Measurements from ENCODE around the gene FBXO46.
A peak's percentile ranks its signal among the peaks of the same experiment; 100 is the strongest.
"Not testable (repeated sequence)": the region's sequence is repeated elsewhere in the genome, so short reads cannot be mapped to it uniquely, and the experiment has no call there.

The FBXO46 gene

DNA sequence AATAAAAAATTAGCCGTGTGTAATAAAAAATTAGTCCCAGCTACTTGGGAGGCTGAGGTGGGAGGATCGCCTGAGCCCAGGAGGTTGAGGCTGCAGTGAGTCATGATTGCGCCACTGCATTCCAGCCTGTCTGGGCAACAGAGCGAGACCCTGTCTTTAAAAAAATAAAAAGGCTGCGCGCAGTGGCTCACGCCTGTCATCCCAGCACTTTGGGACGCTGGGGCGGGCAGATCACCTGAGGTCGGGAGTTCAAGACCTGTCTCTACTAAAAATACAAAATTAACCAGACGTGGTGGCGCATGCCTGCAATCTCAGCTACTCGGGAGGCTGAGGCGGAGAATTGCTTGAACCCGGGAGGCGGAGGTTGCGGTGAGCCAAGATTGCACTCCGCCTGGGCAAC is 2.0 kb downstream of the FBXO46 start:
- DNase-seq (ENCODE audit: low read depth in 2 of 2): not testable (repeated sequence)

DNA sequence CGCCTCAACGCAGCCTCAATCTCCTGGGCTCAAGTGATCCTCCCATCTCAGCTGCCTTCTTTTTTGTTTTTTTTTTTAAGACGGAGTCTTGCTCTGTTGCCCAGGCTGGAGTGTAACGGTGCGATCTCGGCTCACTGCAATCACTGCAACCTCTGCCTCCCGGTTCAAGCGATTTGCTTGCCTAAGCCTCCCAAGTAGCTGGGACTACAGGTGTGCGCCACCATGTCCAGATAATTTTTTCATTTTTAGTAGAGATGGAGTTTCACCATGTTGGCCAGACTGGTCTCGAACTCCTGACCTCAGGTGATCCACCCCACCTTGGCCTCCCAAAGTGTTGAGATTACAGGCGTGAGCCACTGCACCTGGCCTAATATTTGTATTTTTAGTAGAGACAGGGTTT is 10.6 kb downstream of the FBXO46 start:
- DNase-seq (ENCODE audit: low read depth in 2 of 2): not testable (repeated sequence)

DNA sequence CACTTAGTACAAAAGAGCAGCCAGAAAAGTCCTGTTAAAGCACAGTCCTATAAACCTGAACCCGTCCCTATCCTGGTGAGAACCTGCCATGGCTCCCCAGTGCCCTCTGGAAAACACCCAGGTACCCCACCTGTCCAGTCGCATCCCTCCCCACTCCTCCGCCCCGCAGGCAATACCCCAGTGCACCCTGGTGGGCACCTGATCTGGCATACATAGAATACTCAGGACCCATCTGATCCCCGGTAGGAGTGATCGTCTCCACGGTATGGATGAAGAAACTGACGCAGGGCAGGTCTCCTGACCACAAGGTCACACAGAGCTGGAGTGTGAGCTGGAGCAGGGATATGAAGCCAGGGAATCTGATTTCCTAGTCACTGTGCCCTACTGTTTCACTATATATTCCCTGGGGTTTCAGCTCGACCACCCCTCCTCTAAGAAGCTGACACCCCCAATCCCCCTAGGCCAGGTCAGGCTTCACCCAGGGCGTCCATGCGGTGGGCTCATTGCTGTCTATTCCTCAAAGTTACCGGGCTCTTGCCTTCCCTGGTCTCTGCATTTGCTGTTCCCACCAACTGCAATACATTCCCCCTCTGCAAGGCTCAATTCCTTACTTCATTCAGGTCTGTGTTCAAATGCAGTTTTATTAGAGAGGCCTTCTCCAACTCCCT is 12.6 kb downstream of the FBXO46 start:
- no peak for DNase-seq (ENCODE audit: low read depth in 2 of 2)

DNA sequence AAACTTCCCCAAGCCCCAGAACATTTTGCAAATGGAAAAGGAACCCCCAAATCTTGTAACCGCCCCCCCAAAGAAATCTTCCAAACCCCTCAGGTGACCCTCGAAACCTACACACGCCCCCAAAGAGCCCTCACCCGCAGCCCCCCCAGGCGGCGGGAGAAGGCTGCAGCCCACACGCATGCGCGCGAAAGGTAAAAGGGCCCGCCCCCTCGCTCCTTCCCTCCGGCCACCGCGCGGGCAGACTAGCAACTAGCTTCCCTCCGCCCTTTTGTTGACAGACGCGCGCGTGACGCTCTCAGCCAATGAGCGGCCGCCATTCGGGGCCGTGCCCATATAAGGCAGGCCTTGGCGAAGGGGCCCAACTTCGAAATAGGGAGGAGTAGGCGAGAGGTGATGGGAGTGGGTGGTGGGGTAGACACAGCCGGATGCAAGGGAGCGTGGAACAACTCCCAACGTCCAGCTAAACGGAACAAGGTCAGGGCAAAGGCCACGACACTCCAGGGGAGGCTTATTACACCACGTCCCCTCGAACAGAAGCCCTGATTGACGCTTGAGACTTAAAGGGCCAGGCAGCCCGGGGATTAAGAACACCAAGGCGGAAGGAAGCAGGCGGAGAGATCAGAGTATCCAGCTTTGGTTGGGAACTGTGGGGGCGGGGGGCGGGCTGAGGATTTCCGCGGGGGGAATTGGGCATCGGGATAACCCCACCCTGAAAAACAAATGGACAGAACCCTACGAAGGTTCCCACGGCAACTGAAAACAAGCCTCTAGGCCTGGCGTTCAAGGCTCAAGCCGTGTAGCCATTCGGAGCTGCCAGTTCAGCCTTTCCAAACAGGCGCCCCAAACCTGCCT is 13.3 kb downstream of the FBXO46 start:
- peak; percentile 96 to 97 for DNase-seq (ENCODE audit: low read depth in 2 of 2)

DNA sequence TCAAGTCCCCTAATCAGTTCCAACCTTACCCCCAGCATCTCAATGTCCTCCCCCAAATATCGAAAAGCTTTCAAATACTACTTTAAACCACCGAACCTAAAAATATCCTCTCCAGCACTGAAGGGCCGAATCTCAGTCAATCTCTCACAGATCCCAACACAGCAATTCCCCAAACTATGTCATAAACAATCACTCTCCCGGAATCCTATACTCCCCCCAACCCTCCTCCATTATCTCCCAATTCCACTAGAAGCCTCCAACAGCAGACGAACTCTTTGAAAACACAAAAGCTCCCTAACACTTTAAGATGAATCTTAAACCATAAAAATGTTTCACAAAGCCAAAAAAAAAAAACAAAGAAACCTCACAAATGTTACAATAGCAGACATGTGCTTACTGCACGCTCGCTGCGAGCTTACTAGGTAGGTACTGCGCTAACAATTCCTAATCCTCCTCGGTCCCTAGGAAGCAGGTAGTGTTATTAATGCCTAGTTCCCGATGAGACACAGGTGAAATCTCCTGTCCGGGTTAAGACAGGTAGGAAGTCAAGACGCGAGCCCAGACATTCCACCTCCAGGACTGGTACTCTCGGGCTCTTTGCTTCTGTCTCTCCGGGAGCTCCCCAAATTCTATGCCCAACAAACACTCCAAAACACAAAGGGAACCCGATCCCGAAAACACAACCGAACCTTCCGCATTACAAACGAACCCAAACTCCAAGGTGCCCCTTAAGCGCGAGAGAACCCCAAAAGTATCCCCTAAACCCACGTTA is 14.2 kb downstream of the FBXO46 start:
- no peak for DNase-seq (ENCODE audit: low read depth in 2 of 2)

DNA sequence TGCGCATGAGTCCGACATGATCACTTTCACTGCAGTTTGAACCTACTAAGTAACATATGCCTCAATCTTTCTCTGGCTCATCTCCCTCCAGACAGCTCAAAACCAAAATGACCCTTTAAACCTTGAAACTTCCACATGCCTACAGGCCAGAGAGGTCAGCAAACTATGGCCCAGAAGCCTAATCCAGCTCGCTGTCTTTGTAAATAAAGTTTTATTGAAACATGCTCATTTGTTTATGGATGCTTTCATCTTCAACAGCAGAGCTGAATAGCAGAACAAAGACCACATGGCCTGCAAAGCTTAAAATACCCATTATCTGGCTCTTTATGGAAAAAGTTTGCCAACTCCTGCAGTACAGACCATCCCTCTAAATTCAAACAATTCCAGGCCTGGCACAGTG is 15.6 kb downstream of the FBXO46 start:
- DNase-seq (ENCODE audit: low read depth in 2 of 2): no peak

DNA sequence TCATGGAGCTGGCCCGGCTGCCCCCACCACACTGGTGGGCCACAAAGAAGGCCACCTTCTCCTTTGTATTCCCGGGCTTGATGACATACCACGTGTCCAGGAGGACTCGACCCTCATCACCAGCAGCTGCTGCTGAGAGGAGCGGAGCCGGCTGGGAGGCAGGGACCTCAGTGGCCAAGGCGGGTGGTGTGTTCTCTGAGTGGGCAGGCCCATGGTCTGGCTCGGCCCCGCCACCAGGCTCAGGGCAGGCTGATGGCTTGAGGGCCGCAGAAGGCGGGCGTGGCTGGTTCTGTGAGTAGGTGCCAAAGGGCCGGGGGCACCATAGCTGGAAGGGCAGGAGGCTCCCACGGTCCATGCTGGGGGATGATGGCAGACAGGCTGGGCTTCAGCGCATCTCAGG is 17.6 kb downstream of the FBXO46 start:
- no peak for DNase-seq (ENCODE audit: low read depth in 2 of 2)

DNA sequence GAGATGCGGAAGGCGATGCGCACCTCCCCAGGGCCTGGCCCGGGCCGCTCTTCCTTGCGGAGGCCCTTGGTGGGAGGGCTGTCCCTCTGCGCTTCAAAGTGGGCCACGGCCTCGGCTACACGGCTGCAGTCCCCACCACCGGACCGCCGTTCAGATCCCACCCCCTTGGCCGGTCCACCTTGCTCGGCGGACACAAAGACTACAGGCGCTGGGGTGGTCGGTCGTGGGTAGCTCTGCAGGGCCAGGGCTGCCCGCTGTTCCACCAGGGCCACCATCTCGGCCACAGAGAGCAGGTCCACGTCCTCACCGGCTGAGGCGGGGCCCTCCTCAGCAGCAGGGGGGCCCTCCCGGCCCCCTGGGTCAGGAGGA is 18.0 kb downstream of the FBXO46 start:
- DNase-seq (ENCODE audit: low read depth in 2 of 2): no peak

DNA sequence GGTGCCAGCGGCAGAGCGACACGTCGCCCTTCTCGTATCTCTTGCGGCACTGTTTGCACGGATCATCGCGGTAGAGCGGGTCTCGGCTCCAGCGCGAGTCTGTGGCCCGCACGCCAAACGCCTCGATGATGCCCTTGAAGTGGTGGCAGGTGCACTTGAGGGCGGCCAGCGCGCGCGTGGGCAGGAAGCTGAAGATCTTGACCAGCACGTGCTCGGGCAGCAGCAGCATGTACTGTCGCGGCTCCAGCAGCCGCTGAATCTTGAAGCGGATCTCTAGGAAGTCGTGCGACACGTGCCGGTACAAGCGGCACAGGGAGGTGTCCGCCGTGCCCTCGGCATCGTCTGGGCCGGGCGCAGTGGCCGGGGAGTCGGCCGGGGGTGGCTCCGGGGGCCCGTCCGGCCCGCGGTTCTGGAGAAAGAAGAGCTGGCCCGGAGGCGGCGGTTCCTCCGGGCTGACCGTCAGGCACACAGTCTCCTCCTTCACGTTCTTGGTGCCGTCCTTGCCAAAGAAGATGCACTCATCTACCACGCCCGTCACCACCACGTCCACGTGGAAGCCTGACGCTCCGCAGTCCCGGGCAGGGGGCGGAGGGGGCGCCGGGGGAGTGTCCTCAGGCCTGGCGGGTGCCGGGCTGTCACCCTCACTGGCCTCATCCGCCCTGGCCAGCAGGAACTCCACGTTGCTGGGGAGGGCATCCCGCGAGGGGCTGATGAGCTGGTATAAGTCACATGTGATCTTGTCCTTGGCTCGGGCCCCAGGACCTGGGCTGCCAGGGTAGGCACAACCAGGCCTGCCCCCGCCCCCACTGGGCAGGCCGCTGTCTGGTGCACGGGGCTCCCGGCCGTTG is 18.6 kb downstream of the FBXO46 start:
- no peak for DNase-seq (ENCODE audit: low read depth in 2 of 2)

DNA sequence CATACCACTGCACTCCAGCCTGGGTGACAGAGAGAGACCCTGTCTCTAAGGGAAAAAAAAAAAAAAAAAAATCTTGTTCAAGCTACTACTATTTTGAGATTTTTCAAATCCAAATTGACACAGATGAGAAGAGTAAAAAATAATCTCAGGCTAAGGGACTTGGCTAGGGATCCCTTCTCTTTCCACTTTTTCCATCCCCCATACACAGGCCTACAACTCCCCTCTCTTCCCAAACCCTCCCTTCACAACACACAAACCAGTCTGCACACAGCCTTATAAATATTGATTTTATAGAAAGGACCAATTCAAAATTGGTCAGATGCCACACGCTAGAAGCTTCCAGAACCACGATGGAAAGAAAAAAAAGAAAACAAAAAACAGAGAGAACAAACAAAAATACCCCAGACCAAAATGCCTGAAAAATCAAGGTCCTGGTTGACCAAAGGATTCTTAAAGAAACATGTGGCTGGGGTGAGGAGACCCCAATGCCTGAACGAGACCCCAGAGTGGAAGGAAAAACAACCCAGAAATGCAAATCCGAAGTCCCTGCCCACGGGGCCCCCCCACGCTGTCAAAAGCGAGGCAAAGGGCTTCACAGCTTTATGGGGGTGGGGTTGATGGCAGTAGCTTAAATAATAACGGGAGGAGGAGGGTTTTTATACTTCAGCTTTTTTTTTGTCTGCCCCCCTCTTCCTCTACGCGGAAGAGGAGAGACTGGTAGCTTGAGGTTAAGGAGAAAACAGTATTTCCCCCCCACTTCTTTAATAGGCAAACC is 20.2 kb downstream of the FBXO46 start:
- no peak for DNase-seq (ENCODE audit: low read depth in 2 of 2)

DNA sequence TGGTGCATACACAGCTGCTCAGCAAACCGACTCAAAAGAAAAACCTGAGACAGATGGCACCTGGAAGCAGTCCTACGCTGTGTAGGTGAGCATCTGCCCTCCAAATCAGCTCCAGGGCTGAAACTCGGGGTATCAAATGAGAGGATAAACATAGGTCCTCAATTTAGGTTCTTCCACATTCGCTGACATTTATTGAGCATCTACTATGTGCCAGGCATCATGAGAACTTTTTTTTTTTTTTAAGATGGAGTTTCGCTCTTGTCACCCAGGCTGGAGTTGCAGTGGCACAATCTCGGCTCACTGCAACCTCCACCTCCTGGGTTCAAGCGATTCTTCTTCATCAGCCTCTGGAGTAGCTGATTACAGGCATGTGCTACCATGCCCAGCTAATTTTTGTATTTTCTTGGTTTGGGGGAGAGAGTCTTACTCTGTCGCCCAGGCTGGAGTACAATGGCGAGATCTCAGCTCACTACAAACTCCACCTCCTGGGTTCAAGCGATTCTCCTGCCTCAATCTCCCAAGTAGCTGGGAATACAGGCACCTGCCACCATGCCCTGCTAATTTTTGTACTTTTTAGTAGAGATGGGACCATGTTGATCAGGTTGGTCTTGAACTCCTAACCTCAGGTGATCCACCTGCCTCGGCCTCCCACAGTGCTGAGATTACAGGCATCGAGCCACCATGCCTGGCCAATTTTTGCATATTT is 24.8 kb downstream of the FBXO46 start:
- no peak for DNase-seq (ENCODE audit: low read depth in 2 of 2)

DNA sequence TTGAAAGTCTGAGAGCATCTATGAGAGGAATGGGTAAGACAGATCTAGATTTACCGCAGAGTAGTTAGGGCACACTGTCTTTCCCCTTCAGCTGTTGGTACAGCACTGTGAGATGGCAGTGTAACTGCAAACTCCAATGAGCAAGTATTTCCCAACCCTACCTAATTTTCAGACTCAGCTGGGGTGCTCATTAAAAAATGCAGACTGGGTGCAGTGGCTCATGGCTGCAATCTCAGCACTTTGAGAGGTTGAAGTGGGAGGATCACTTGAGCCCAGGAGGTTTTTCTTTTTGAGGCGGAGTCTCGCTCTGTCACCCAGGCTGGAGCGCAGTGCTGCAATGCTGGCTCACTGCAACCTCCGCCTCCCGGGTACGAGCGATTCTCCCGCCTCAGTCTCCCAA is 25.6 kb downstream of the FBXO46 start:
- DNase-seq (ENCODE audit: low read depth in 2 of 2): no peak

DNA sequence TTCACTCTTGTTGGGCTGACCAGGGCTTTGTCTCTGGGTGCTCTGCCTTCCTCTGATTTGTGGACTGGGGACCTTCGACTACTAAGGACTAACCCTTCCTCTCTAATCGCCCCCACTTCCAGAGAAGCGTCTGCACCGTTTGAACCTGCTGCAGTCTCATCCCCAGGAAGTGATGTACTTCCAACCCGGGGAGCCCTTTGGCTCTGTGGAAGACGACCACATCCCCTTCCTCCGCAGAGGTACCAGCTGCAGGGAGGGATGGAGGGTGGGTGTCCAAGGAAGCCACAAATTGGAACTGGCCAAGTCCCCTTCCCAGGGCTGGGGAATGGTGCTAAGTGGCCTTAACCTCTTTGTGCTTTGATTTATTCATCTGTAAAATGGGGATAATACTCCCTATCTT is 29.0 kb downstream of the FBXO46 start:
- no peak for DNase-seq (ENCODE audit: low read depth in 2 of 2)

DNA sequence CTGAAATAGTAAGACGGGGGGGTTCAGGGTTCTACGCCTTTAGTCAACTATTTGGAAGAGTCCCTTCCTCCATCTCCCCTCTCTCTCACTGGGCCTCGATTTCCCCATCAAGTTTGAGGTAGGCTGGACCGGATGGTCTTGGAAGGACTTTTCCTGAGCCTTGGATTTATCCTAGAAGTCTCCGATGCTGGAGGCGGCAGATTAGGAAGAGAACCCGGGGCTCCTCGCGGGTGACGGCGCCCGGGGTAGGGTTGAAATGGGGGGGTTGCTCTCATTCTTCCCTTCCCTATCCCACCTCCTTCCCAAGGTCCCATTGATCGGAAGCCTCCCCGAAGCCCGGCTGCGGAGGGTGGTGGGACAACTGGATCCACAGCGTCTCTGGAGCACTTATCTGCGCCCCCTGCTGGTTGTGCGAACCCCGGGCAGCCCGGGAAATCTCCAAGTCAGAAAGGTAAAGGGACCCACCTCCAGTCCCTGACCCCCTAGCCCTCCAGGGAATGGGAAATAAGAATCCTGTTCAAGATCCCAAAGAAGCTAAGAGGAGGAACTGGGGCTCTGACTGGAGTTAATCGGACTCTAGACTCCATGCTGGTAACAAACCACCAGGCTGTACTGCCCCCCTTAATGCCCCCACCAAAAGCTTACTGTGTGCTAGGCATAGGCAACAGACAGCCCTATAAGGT is 37.4 kb downstream of the FBXO46 start:
- DNase-seq (ENCODE audit: low read depth in 2 of 2): peak in 1 of 2 donors; percentile 53

DNA sequence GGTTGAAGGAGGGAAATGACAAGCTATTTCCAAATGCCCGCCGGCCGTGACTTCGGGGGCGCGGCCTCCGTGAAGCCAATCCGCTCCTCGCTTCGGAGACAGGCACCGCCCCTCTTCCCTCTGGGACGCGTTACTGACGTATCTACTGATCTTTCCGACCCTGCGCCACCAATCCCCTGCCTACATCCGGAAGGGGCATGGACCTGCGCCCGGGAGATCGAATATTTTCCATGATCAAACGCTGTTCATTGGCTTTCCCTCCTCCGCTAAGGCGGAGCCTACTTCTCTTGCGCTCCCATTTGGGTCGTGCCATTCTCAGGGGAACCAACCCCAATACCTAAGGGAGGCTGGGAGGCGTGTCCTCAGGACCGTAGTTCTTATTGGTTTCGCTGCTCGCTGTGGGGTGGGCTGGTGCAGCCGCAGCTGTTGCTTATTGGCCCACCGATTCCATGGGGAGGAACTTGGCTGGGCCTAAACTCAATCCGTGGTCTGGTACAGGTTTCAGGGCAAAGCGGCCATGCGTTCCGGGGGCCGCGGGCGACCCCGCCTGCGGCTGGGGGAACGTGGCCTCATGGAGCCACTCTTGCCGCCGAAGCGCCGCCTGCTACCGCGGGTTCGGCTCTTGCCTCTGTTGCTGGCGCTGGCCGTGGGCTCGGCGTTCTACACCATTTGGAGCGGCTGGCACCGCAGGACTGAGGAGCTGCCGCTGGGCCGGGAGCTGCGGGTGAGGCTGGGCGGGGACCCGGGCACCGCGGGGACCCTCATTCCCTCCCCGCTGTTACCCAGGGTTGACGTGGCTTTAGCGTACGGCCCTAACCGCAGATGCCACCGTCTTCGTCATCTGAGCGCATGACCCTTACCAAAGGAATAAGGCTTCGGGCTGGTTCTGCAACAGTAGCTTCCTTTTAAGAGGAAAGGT is 38.2 kb downstream of the FBXO46 start, which contains the start of gene QPCTL:
TSS of gene QPCTL (plus strand) at position 480 of the 919 bp plus-strand sequence. CDS start at position 518, 38 bp downstream.
- peak; percentile 92 to 97 for DNase-seq (ENCODE audit: low read depth in 2 of 2)

DNA sequence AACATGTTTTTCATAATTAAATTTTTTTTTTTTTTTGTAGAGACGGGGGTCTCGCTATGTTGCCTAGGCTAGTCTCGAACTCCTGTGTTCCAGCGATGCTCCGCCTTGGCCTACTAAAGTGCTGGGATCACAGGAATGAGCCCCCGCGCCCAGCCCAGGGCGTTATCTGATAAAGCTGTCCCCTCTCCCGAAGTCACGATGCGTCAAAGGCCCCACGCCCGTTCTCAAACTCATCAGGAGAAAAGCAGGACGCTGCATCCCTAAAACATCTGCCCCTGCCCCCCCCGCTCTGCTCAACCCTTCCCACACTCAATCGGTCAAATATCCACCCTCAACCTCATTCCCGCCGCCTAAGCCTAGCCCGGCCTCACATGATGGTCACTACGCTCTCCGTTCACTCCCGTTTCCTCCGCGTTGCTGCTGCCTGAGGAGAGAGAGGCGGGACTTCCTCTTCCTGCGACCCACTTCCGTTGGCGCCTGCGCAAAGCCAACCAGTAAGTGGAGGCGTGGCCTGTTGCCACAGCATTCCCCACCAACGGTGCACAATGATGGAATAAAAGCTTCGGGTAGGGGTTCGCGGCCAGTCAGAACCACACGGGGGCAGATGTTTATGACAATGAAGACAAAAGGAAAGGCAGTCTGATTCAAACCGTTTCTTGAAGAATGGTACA is 39.0 kb downstream of the FBXO46 start, which contains the start of gene SNRPD2:
TSS of gene SNRPD2 (minus strand) at position 438 of the 671 bp plus-strand sequence. CDS start at position 373, 65 bp downstream.
- DNase-seq (ENCODE audit: low read depth in 2 of 2): peak; percentile 86 to 88

DNA sequence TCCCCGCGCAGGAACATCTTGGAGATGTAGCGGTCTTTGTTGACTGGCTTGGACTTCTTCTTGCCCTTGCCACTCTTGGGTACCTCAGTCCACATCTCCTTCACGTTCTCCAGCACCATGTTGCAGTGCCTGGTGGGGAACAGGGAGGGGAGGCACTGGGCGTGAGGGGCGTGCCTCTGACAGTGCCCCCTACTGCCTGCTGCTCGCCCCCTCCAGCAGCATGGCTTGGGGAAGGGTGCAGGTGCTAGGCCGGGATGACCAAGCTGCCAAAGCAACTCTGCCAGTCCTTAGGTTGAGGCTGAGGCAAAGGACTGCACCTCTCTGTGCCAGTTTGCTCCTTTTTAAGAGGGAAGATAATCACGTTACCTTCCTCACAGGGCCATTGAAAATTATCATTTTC is 43.1 kb downstream of the FBXO46 start:
- no peak for DNase-seq (ENCODE audit: low read depth in 2 of 2)

DNA sequence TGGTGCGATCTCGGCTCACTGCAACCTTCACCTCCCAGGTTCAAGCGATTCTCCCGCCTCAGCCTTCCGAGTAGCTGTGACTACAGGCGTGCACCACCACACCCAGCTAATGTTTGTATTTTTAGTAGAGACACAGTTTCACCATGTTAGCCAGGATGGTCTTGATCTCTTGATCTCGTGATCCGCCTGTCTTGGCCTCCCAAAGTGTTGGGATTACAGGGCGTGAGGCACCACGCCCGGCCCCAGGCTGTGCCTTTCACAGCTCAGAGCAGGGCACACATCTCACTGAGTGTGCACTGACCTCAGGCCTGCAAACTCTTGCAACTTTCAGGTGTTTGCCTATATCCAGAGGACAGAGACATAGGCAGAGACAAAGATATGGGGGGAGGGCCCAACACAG is 45.7 kb downstream of the FBXO46 start:
- DNase-seq (ENCODE audit: low read depth in 2 of 2): not testable (repeated sequence)

Measured in stimulated activated CD8-positive, alpha-beta memory T cell treated with anti-CD3 and anti-CD28 coated beads, Interleukin-15, amount 100 ng/mL, for 4 hours (primary cell).